ENCODE results near the gene NAGLU.

GRCh38 chr17:42573095-42573494, 37.1 kb downstream of the NAGLU start:
- TF ChIP-seq EZH2 (IDR thresholded peaks at IDR 0.05; ENCODE audit: insufficient read depth, poor library complexity, severe bottlenecking) (no peak), EZH2phosphoT487 (IDR thresholded peaks at IDR 0.05; ENCODE audit: insufficient read depth, low read depth) (no peak)

Measured in GM23248 (cell line).